GM19468 (cell line): ENCODE results near the gene APLP2.
"Not testable (repeated sequence)": the region's sequence is repeated elsewhere in the genome, so short reads cannot be mapped to it uniquely, and the experiment has no call there.

Experiments
- ATAC-seq: cut with Tn5 transposase; IDR thresholded peaks from one replicate; pipeline ENCODE4 v1.9.1; 2021; ENCODE audit warnings: mild to moderate bottlenecking, moderate library complexity, moderate number of reproducible peaks; ENCODE audit not compliant: unreplicated experiment; ENCODE audit errors: extremely low read depth

The APLP2 gene

DNA sequence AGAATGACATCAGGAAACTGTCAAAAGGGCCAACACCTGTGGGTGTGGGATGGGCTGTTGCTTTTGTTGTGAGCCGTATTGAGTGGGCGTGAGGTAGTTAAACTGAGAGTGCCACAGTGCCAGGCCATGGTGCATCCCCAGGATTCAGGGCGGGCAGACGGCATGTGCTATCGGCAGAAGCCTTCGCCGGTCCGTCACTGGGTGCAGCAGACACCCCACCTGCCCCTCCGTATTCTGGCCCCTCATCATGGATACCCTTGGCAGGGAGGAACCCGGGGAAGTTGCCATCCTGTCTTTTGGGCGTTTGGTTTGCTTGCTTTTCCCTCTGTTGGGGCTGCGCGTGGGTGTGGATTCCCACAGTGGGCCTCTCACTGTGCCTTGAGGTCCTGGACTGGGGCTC is 117.4 kb downstream of the APLP2 start:
- no peak for ATAC-seq

DNA sequence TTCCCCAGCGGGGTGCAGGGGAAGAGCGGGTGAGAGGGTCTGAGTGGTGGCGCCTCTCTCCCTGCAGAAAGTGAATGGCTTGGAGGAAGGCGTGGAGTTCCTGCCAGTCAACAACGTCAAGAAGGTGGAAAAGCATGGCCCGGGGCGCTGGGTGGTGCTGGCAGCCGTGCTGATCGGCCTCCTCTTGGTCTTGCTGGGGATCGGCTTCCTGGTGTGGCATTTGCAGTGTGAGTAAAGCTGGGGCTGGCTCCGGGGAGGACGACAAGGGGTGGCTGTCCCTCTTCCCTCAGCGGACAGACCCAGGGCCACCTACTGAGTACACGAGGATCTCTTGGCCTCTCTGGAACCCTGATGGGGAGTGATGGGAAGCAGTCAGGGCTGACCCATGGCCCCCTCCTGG is 118.4 kb downstream of the APLP2 start:
- no peak for ATAC-seq

DNA sequence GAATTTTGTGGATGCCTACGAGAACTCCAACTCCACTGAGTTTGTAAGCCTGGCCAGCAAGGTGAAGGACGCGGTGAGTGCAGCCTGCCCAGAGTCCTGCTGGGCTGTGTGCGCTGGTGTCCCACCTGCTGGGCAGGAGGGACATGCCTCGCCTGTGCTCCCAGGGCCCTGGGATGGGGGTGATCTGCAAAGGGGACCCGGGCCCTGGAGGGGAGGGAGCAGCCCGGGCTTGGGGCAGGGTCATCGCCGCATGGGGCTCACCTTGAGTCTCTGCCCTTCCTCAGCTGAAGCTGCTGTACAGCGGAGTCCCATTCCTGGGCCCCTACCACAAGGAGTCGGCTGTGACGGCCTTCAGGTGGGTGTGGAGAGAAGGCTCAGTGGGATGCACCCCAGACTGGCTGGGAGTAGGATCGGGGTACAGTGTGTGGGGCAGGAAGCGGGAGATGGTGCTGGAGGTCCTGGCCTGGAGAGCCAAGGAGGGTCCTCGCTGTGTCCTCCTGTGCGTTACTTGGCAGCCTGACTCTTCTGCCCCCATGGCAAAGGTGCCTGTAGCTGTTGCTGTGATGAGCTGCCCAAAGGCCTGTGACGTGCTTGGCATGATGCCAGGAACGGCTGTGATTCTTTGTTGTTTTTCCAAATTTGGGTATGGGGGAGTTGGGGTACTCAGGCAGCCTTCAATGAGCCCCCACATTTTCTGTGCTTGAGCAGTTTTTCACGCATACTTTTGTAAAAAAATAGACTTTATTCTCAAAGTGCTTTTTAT is 119.1 kb downstream of the APLP2 start:
- ATAC-seq, result no peak

DNA sequence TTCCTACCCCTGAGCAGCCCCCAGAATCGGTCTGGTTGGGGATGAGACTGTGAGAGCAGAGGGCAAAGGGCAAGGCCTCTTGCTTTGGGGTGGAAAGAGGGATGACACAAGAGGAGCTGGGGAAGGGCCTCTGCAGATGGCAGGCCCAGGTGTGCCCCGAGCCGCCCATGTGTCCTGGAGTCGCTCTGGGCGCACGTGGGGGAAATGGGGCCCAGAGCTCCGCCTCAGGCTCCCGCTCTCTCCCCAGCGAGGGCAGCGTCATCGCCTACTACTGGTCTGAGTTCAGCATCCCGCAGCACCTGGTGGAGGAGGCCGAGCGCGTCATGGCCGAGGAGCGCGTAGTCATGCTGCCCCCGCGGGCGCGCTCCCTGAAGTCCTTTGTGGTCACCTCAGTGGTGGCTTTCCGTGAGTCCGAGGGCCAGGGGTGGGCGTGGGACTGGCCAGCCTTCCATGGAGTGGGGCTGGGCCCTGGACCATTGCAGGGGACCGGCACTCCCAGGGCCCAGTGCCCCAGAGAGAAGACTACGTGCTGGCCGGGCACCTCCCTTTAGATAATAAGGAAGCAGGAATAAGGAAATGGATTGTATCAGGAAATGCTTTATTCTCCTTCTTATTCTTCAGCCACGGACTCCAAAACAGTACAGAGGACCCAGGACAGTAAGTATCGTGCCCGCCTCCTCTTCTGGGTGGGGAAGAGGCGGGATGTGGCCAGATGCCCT is 120.0 kb downstream of the APLP2 start:
- ATAC-seq, result no peak

DNA sequence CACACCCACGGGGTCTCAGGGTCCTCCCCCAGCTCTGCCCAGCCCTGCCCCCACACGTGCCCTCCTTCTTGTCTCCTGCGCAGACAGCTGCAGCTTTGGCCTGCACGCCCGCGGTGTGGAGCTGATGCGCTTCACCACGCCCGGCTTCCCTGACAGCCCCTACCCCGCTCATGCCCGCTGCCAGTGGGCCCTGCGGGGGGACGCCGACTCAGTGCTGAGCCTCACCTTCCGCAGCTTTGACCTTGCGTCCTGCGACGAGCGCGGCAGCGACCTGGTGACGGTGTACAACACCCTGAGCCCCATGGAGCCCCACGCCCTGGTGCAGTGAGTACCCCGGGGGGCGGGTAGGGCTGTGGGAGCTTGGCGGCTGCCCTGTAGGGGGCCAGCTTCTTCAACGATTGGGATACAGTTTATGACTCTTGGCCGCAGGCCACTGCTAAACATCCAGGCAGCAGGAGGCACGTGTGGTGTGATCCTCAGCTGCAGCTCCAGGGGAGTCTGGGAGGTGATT is 120.7 kb downstream of the APLP2 start:
- no peak for ATAC-seq

DNA sequence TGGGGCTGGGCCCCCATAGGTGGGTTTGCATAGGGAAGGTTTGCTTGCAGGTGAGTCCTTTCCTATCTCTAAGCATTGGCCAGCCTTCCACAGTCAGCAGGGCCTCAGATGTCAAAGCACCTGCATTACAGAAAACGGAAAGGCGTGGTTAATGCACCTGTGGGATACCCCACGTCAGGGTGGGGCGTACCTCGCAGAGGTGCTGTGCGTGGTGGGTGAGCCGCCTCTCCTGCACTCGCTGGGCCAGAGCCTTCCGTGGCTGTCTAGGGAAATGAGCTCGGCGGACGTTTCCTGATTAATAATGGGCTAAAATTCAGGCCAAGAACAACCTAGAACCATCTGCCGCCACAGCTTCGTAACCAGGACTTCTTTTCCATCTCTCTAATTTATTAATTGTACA is 122.2 kb downstream of the APLP2 start:
- no peak for ATAC-seq

DNA sequence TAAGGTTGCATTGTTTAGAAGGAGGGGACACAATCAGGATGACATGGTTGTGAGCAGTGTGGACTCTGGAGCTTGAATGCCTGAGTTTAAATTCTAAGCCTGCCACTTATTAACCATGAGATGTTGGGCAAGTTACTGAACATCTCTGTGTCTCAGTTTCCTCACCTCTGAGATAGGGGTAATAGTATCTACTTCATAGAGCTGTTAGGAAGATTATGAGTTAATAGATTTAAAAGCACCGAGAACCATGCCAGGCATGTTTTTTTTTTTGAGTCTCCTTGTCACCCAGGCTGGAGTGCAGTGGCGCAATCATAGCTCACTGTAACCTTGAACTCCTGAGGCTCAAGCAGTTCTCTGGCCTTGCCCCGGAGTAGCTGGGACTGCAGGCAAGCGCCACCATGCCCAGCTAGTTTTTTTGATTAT is 123.2 kb downstream of the APLP2 start:
- no peak for ATAC-seq

DNA sequence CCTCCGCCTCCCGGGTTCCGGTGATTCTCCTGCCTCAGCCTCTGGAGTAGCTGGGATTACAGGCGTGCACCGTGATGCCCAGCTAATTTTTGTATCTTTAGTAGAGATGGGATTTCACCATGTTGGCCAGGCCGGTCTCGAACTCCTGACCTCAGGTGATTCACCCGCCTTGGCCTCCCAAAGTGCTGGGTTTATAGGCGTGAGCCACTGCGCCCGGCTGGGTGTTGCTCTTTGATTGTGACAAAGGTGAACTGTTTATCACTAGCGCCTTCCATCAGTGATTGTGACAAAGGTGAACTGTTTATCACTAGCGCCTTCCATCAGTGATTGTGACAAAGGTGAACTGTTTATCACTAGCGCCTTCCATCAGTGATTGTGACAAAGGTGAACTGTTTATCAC is 123.9 kb downstream of the APLP2 start:
- not testable (repeated sequence) for ATAC-seq
